ENCODE data around the gene PEX13.

GRCh38 chr2:60973705-60974104 lies 43.8 kb upstream of the PEX13 start:
- TF ChIP-seq EGR1 (IDR thresholded peaks at IDR 0.05; ENCODE audit: low read depth in 2 of 2) (no peak), REST (IDR thresholded peaks at IDR 0.05) (no peak), CTCF (IDR thresholded peaks at IDR 0.05; ENCODE audit: low read depth, low read length, missing input control) (no peak), SP1 (IDR thresholded peaks at IDR 0.05) (no peak), MAX (IDR thresholded peaks at IDR 0.05) (no peak), JUND (IDR thresholded peaks at IDR 0.05) (no peak)
